ENCODE measurements around the gene ALK. TPM values are rescaled to one million over a fixed set of nuclear protein-coding genes. Genes with fewer than 3 reads are reported as not detected.

Gene ALK
- total and polyA plus RNA-seq, 2 donors (not counting 1 experiment from before 2014, with no cell fraction given), result under 0.01 to 0.02 TPM

GRCh38 chr2:29821591-29821990 is 99.8 kb downstream of the ALK start:
- H3K36me3 ChIP-seq (ENCODE audit: control insufficient read depth, insufficient read depth, low read length), result no peaks in the 10 kb centered on the region
- no peaks in the 10 kb centered on the region for H3K4me1 ChIP-seq (ENCODE audit: control insufficient read depth, extremely low read depth, insufficient read depth, low read length)
- H3K27ac ChIP-seq (ENCODE audit: insufficient read depth, low read length), result no peak overlapping the region
- H3K4me2 ChIP-seq (ENCODE audit: extremely low read depth, insufficient read depth, low read length), result no peak overlapping the region
- no peaks in the 10 kb centered on the region for H3K27me3 ChIP-seq (ENCODE audit: control insufficient read depth, insufficient read depth, low read length)
- no peaks in the 10 kb centered on the region for H4K20me1 ChIP-seq (ENCODE audit: control insufficient read depth, extremely low read depth, insufficient read depth, low read length)
- no peak overlapping the region for H2AFZ ChIP-seq (ENCODE audit: low read length)
- DNase-seq (ENCODE audit: low read depth in 2 of 2), result no peak
- H3K9ac ChIP-seq (ENCODE audit: insufficient read depth, low read length), result no peak overlapping the region
- TF ChIP-seq, protein P1, sequence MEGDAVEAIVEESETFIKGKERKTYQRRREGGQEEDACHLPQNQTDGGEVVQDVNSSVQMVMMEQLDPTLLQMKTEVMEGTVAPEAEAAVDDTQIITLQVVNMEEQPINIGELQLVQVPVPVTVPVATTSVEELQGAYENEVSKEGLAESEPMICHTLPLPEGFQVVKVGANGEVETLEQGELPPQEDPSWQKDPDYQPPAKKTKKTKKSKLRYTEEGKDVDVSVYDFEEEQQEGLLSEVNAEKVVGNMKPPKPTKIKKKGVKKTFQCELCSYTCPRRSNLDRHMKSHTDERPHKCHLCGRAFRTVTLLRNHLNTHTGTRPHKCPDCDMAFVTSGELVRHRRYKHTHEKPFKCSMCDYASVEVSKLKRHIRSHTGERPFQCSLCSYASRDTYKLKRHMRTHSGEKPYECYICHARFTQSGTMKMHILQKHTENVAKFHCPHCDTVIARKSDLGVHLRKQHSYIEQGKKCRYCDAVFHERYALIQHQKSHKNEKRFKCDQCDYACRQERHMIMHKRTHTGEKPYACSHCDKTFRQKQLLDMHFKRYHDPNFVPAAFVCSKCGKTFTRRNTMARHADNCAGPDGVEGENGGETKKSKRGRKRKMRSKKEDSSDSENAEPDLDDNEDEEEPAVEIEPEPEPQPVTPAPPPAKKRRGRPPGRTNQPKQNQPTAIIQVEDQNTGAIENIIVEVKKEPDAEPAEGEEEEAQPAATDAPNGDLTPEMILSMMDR (conservative IDR thresholded peaks at IDR 0.05 in 1 of 2, IDR thresholded peaks at IDR 0.05 in 1 of 2; ENCODE audit: low read depth in 1 of 2, low read length in 2 of 2), result no peak
- no peak for TF ChIP-seq EZH2 (IDR thresholded peaks at IDR 0.05; ENCODE audit: low read length, missing control alignments)
- H3K79me2 ChIP-seq (ENCODE audit: control insufficient read depth, insufficient read depth, low read length), result no peaks in the 10 kb centered on the region
- no peak overlapping the region for H3K4me3 ChIP-seq (replicated peaks in 1 of 4; ENCODE audit: control extremely low read depth in 1 of 4, insufficient read depth in 1 of 4, low read depth in 3 of 4, low read length in 4 of 4)
- H3K9me3 ChIP-seq (ENCODE audit: control insufficient read depth, insufficient read depth, low read depth, low read length), result no peaks in the 10 kb centered on the region

DNA sequence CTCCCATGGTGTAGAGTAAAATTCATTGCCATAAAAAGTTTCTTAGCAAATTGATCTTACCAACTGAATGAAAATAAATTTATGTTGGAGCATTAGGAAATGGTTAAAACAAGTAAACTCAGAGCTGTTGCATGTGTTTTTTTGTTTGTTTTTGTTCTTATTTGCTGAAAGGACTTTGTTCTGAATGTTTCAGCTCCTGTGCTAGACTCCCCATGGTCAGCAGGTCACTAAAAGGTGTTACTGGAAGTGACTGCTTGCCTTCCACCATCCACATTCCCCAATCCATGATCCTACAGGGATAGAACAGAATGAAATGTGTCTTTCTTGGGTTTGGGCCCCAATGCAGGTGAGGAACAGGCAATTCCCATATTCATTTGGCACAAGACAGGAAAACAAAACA is 101.8 kb downstream of the ALK start:
- Histone ChIP-seq H3K9me3 (ENCODE audit: control insufficient read depth, insufficient read depth, low read depth, low read length) (no peaks in the 10 kb centered on the region), H4K20me1 (ENCODE audit: control insufficient read depth, extremely low read depth, insufficient read depth, low read length) (no peaks in the 10 kb centered on the region), H3K9ac (ENCODE audit: insufficient read depth, low read length) (no peak overlapping the region), H3K4me2 (ENCODE audit: extremely low read depth, insufficient read depth, low read length) (no peak overlapping the region), H2AFZ (ENCODE audit: low read length) (no peak overlapping the region), H3K36me3 (ENCODE audit: control insufficient read depth, insufficient read depth, low read length) (no peaks in the 10 kb centered on the region), H3K79me2 (ENCODE audit: control insufficient read depth, insufficient read depth, low read length) (no peaks in the 10 kb centered on the region), H3K4me1 (ENCODE audit: control insufficient read depth, extremely low read depth, insufficient read depth, low read length) (no peaks in the 10 kb centered on the region), H3K27me3 (ENCODE audit: control insufficient read depth, insufficient read depth, low read length) (no peaks in the 10 kb centered on the region), H3K4me3 (replicated peaks in 1 of 4; ENCODE audit: control extremely low read depth in 1 of 4, insufficient read depth in 1 of 4, low read depth in 3 of 4, low read length in 4 of 4) (no peak overlapping the region), H3K27ac (ENCODE audit: insufficient read depth, low read length) (no peak overlapping the region)
- DNase-seq (ENCODE audit: low read depth in 2 of 2), result no peak
- TF ChIP-seq, protein P1 (conservative IDR thresholded peaks at IDR 0.05 in 1 of 2, IDR thresholded peaks at IDR 0.05 in 1 of 2; ENCODE audit: low read depth in 1 of 2, low read length in 2 of 2), result no peak
- TF ChIP-seq EZH2 (IDR thresholded peaks at IDR 0.05; ENCODE audit: low read length, missing control alignments), result no peak

- no peaks in the 10 kb centered on the region for H3K9me3 ChIP-seq (ENCODE audit: control insufficient read depth, insufficient read depth, low read depth, low read length)
- TF ChIP-seq, protein P1 (conservative IDR thresholded peaks at IDR 0.05 in 1 of 2, IDR thresholded peaks at IDR 0.05 in 1 of 2; ENCODE audit: low read depth in 1 of 2, low read length in 2 of 2), result no peak
- no peak for TF ChIP-seq EZH2 (IDR thresholded peaks at IDR 0.05; ENCODE audit: low read length, missing control alignments)
- H3K4me2 ChIP-seq (ENCODE audit: extremely low read depth, insufficient read depth, low read length), result no peak overlapping the region
- peak in 1 of 2 donors; percentile 20 for DNase-seq (ENCODE audit: low read depth in 2 of 2)
- H3K4me1 ChIP-seq (ENCODE audit: control insufficient read depth, extremely low read depth, insufficient read depth, low read length), result no peaks in the 10 kb centered on the region
- H3K9ac ChIP-seq (ENCODE audit: insufficient read depth, low read length), result no peak overlapping the region
- no peak overlapping the region for H2AFZ ChIP-seq (ENCODE audit: low read length)
- H4K20me1 ChIP-seq (ENCODE audit: control insufficient read depth, extremely low read depth, insufficient read depth, low read length), result no peaks in the 10 kb centered on the region
- no peaks in the 10 kb centered on the region for H3K36me3 ChIP-seq (ENCODE audit: control insufficient read depth, insufficient read depth, low read length)
- no peaks in the 10 kb centered on the region for H3K79me2 ChIP-seq (ENCODE audit: control insufficient read depth, insufficient read depth, low read length)
- no peak overlapping the region for H3K27ac ChIP-seq (ENCODE audit: insufficient read depth, low read length)
- H3K27me3 ChIP-seq (ENCODE audit: control insufficient read depth, insufficient read depth, low read length), result no peaks in the 10 kb centered on the region
- no peak overlapping the region for H3K4me3 ChIP-seq (replicated peaks in 1 of 4; ENCODE audit: control extremely low read depth in 1 of 4, insufficient read depth in 1 of 4, low read depth in 3 of 4, low read length in 4 of 4)
Observed at GRCh38 chr2:29817801-29818680, 103.3 kb downstream of the ALK start.
